ENCODE results near the gene CAMK2G. TPM values are rescaled to one million over a fixed set of nuclear protein-coding genes. Genes with fewer than 3 reads are reported as not detected.
A peak's percentile ranks its signal among the peaks of the same experiment; 100 is the strongest.

Gene CAMK2G
- total RNA-seq, 2 experiments from 2014 or later, result 29.1 to 34.8 TPM

GRCh38 chr10:73819513-73820093 lies 54.8 kb downstream of the CAMK2G start:
- ChIA-PET POLR2A (interaction anchor here (0.7 to 1.1 kb wide), 2 partner anchors 23 to 261 kb away, joined by 3 read pairs; no protein-coding TSS in a partner anchor), CTCF (ENCODE audit: unreplicated experiment) (no interaction called here)
- Histone ChIP-seq H3K9me3 (ENCODE audit: low read length) (no peaks in the 10 kb centered on the region), H3K9me2 (ENCODE audit: insufficient read depth, low read length) (no peaks in the 10 kb centered on the region), H2AFZ (ENCODE audit: low read length) (no peak overlapping the region), H3K36me3 (ENCODE audit: insufficient read depth, low read length) (peaks cover 17% of the 10 kb centered on the region), H4K20me1 (ENCODE audit: insufficient read depth, low read length) (no peaks in the 10 kb centered on the region), H3K4me3 (ENCODE audit: low read depth, low read length, poor library complexity, severe bottlenecking) (no peak overlapping the region), H3K4me2 (ENCODE audit: low read length) (no peak overlapping the region), H3K27ac (ENCODE audit: low read depth, low read length, poor library complexity, severe bottlenecking) (no peak overlapping the region), H3K4me1 (ENCODE audit: insufficient read depth, low read length, poor library complexity, severe bottlenecking) (no peaks in the 10 kb centered on the region), H3K79me2 (ENCODE audit: insufficient read depth, low read depth, low read length) (no peaks in the 10 kb centered on the region)
- intact Hi-C loops (cut with micrococcal nuclease; ENCODE audit: unreplicated experiment), result no loop called here
- TF ChIP-seq, protein P1, sequence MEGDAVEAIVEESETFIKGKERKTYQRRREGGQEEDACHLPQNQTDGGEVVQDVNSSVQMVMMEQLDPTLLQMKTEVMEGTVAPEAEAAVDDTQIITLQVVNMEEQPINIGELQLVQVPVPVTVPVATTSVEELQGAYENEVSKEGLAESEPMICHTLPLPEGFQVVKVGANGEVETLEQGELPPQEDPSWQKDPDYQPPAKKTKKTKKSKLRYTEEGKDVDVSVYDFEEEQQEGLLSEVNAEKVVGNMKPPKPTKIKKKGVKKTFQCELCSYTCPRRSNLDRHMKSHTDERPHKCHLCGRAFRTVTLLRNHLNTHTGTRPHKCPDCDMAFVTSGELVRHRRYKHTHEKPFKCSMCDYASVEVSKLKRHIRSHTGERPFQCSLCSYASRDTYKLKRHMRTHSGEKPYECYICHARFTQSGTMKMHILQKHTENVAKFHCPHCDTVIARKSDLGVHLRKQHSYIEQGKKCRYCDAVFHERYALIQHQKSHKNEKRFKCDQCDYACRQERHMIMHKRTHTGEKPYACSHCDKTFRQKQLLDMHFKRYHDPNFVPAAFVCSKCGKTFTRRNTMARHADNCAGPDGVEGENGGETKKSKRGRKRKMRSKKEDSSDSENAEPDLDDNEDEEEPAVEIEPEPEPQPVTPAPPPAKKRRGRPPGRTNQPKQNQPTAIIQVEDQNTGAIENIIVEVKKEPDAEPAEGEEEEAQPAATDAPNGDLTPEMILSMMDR (conservative IDR thresholded peaks at IDR 0.05; ENCODE audit: low read length), result no peak
- no peak for TF ChIP-seq EZH2phosphoT487 (IDR thresholded peaks at IDR 0.05; ENCODE audit: borderline replicate concordance, low read depth, low read length)
- BruUV-seq (replicated peaks), result no TSS peak
- no peak for DNase-seq (ENCODE audit: low spot score)

- Histone ChIP-seq H3K4me3 (ENCODE audit: low read depth, low read length, poor library complexity, severe bottlenecking) (no peak overlapping the region), H3K36me3 (ENCODE audit: insufficient read depth, low read length) (peaks cover 15% of the 10 kb centered on the region), H3K9me2 (ENCODE audit: insufficient read depth, low read length) (no peaks in the 10 kb centered on the region), H3K27ac (ENCODE audit: low read depth, low read length, poor library complexity, severe bottlenecking) (no peak overlapping the region), H3K79me2 (ENCODE audit: insufficient read depth, low read depth, low read length) (no peaks in the 10 kb centered on the region), H4K20me1 (ENCODE audit: insufficient read depth, low read length) (no peaks in the 10 kb centered on the region), H3K9me3 (ENCODE audit: low read length) (no peaks in the 10 kb centered on the region), H3K4me1 (ENCODE audit: insufficient read depth, low read length, poor library complexity, severe bottlenecking) (no peaks in the 10 kb centered on the region), H2AFZ (ENCODE audit: low read length) (no peak overlapping the region), H3K4me2 (ENCODE audit: low read length) (no peak overlapping the region)
- no peak for TF ChIP-seq EZH2phosphoT487 (IDR thresholded peaks at IDR 0.05; ENCODE audit: borderline replicate concordance, low read depth, low read length)
- TF ChIP-seq, protein P1 (conservative IDR thresholded peaks at IDR 0.05; ENCODE audit: low read length), result no peak
- CTCF ChIA-PET (ENCODE audit: unreplicated experiment), result no interaction called here
- POLR2A ChIA-PET, result interaction anchor here (0.6 to 1.1 kb wide), 2 partner anchors 24 to 54 kb away, joined by 3 to 4 read pairs; no protein-coding TSS in a partner anchor
- no peak for DNase-seq (ENCODE audit: low spot score)
- intact Hi-C loops (cut with micrococcal nuclease; ENCODE audit: unreplicated experiment), result no loop called here
- BruUV-seq (replicated peaks), result no TSS peak
These were observed 55.3 kb downstream of the CAMK2G start for GRCh38 chr10:73819081-73819480.

- H3K79me2 ChIP-seq (ENCODE audit: insufficient read depth, low read depth, low read length), result no peaks in the 10 kb centered on the region
- no peak for DNase-seq (ENCODE audit: low spot score)
- CTCF ChIA-PET (ENCODE audit: unreplicated experiment), result no interaction called here
- no peak overlapping the region for H2AFZ ChIP-seq (ENCODE audit: low read length)
- no peak overlapping the region for H3K4me2 ChIP-seq (ENCODE audit: low read length)
- intact Hi-C loops (cut with micrococcal nuclease; ENCODE audit: unreplicated experiment), result loop anchor here (1.0 kb wide), 1 partner anchor 42 kb away; no protein-coding TSS in a partner anchor
- no peaks in the 10 kb centered on the region for H3K9me3 ChIP-seq (ENCODE audit: low read length)
- H3K4me3 ChIP-seq (ENCODE audit: low read depth, low read length, poor library complexity, severe bottlenecking), result no peak overlapping the region
- TF ChIP-seq, protein P1 (conservative IDR thresholded peaks at IDR 0.05; ENCODE audit: low read length), result 0 out of 2 replicates have a peak, but pooled peaks have one; percentile 13
- TF ChIP-seq EZH2phosphoT487 (IDR thresholded peaks at IDR 0.05; ENCODE audit: borderline replicate concordance, low read depth, low read length), result no peak
- H3K4me1 ChIP-seq (ENCODE audit: insufficient read depth, low read length, poor library complexity, severe bottlenecking), result no peaks in the 10 kb centered on the region
- BruUV-seq (replicated peaks), result no TSS peak
- H4K20me1 ChIP-seq (ENCODE audit: insufficient read depth, low read length), result no peaks in the 10 kb centered on the region
- H3K27ac ChIP-seq (ENCODE audit: low read depth, low read length, poor library complexity, severe bottlenecking), result no peak overlapping the region
- H3K36me3 ChIP-seq (ENCODE audit: insufficient read depth, low read length), result peaks cover 10% of the 10 kb centered on the region; the same call in 1 of the 2 replicates
- POLR2A ChIA-PET, result interaction anchor here (0.6 to 1.1 kb wide), 2 partner anchors 24 to 55 kb away, joined by 3 to 4 read pairs; no protein-coding TSS in a partner anchor
- H3K9me2 ChIP-seq (ENCODE audit: insufficient read depth, low read length), result no peaks in the 10 kb centered on the region
These were observed 56.0 kb downstream of the CAMK2G start for GRCh38 chr10:73818402-73818801.
